GM19351 (cell line): ENCODE results near the gene BPI.
"Not testable (repeated sequence)": the region's sequence is repeated elsewhere in the genome, so short reads cannot be mapped to it uniquely, and the experiment has no call there.

Experiments used
- ATAC-seq: cut with Tn5 transposase; IDR thresholded peaks from one replicate; pipeline ENCODE4 v1.9.1; 2021; ENCODE audit warnings: mild to moderate bottlenecking, moderate library complexity; ENCODE audit not compliant: unreplicated experiment

The BPI gene

DNA sequence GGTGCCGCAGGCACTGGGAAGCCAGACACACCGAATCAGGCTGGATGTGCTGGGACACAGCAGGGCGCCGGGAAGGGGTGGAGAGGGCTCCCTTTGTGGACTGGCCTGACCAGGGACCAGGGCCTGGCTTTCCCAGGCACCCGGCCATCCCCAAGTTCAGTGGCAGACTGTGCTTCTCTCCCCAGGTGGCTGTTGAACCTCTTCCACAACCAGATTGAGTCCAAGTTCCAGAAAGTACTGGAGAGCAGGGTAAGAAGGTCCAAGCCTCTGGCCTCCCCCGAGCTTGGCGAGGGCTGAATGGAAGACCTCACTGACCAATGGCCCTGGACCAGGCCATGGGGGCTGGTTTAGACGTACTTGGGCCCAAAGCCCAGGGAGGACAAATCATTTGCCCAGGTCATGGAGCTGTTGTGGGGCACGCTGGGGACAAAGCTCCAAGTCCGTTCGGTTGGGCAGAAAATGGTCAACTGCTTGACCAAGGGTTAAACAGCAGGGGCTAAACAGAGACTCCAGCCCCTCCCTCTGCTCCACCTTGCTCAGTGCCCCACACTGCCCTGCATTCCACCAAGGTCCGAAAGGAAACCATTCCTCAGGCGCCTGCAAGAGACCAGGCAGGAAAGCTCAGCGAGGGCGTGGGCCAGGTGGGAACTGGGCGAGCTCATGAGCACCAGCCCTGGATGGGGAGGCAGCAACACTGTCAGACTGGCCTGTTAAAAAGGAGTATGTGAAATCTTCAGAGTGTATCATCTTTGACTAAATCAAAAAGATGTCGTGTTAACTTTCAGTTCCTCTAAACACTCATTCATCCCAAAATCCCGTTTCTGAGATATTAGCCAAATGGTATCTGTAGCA lies 51.4 kb downstream of the BPI start:
- no peak for ATAC-seq

GRCh38 chr20:38357653-38358207 lies 53.8 kb downstream of the BPI start:
- ATAC-seq, result no peak

- ATAC-seq, result no peak
Observed at GRCh38 chr20:38358556-38358955, 54.6 kb downstream of the BPI start.

DNA sequence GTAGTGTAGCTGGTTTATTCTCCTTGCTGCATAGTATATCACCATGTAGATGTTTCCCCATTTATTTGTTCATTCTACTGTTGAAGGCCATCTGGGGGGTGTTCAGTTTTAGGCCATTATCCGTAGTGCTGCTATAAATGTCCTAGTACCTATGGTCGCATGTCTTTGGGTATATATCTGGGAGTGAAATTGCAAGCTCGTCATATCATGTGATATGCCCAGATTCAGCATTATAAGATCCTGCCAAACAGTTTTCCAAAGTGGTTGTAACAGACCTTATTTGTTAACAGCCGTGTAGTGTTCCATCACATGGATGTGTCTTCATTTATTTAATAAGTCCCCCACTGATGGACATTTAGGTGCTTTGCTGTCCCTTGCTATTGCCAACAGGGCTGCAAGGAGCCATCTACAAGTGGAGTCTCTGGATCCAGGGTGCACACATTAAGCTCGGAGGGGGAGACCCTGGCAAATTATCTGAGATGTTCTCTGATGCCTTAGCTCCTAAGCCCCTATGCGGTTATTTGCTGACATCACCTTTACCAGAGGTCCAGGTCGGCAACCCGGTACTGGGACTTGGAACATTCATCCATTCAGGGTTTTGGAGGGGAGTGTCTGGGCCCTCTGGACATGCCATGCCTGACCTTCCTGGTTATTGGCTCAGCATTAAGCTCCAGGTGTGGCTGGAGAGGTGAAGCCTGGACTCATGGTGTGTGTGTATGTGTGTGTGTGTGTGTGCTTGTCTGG lies 59.2 kb downstream of the BPI start:
- no peak for ATAC-seq

DNA sequence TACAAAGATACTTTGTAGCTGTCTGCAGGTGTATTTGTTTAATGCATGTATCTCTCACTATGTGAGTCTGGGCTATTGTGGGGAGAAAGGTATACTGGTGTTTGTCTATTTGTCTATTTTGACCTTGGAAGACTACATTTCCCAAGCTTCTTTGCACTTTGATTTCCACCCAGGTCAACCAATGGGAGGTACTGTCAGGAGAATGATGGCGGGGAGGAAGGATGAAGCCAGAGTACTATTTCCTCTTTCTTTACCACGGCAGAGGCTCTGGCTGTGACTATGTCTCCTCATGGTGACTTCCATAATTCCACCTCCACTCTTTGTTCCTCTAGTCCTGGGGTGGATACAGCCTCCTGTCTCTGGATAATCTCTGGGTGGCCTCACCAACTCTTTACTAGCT lies 65.4 kb downstream of the BPI start:
- no peak for ATAC-seq

- ATAC-seq, result no peak
Observed at GRCh38 chr20:38372806-38373205, 68.8 kb downstream of the BPI start.

DNA sequence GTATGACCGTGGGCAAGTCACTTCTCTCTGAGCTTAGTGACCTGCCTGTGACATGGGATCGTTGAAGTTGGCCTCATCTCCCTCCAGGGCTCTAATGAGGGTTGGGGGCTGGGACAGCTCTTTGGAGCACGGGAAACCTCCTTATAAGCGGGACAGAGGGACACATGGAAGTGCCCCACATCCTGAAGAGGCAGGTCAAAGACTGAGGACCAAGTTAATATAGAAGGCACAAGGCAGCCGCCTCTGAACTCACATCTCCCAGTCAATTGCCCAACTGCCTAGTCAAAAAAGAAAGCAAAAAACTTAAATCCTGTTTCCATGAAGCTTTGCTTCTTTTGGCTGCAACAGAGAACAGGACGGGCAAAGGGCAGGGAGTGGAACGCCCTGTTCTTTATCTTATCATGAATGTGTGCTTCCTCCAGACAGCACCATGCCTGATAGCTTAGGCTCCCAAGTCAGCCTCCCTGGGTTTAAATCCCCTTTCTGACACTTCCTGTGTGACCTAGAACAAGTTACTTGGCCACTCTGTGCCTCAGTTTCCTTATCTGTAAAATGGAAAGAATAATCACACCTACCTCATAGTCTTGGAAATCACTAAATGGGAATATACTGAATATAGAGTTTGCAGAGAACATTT lies 69.4 kb downstream of the BPI start:
- no peak for ATAC-seq

- ATAC-seq, result no peak
Observed at GRCh38 chr20:38373898-38374297, 69.9 kb downstream of the BPI start.

DNA sequence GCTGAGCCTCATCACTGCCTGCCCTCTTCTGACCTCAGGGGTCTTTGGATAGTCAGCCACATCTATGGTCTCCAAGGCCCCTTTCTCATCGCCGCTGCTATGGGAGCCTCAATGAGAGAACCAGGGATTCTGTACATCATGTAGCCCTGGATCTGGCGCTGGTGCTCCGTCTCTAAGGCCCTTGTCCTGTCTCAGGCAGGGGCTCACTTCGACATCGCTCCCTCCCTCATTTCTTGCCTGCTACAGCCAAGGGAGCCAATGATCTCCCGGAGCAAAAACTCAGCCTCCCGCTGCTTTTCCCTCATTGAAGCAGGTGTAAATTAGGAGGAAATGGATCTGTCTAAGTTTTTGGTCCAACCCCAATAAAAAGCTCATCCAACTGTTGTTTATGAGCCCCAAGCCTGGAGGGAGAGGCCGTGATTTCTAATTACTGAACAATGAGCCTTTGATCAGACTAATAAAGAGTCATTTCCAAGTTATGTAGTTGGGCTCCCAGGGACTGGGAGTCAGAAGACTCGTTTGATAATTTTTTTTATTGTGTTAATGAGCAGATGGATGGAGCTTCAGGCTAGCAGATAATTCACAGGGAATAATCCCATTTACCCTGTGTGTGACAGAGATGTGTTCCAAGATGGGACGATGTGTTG lies 73.2 kb downstream of the BPI start:
- ATAC-seq, result no peak

- ATAC-seq, result not testable (repeated sequence)
Observed at GRCh38 chr20:38377838-38378237, 73.9 kb downstream of the BPI start.

DNA sequence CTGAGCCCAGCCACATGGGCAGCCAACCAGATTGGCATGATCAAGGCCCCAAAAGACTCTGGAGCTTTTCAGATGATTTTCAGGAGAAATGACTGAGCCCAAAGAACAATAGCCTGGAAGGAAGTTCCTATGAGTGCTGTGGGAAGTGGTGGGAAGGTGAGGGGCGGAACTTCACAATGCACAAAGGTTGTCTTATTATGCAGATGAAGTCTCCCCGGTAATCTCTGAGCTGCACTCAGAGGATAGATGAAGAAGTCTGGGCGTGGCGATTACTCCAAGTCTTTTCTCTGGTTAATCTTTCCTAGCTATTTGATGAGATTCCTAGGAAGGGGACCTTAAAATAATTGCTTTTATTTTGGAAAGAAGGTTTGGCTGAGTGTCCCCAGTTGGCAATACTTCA lies 79.2 kb downstream of the BPI start:
- no peak for ATAC-seq

DNA sequence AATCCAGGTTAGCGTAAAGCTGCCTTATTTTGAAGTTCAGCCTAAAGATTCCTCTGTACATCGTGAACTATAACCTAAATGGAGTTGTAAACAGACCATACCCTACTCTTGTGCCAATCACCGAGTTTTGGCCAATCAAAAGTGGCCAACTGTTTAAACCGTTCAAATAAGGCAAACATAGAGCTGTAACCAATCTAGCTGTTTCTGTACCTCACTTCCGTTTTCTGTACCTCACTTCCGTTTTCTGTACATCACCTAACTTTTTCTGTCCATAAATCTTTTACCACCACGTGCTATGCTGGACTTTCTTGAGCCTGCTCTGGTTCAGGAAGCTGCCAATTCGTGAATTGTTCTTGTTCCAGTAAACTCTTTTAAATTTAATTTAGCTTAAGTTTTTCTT lies 82.0 kb downstream of the BPI start:
- no peak for ATAC-seq

DNA sequence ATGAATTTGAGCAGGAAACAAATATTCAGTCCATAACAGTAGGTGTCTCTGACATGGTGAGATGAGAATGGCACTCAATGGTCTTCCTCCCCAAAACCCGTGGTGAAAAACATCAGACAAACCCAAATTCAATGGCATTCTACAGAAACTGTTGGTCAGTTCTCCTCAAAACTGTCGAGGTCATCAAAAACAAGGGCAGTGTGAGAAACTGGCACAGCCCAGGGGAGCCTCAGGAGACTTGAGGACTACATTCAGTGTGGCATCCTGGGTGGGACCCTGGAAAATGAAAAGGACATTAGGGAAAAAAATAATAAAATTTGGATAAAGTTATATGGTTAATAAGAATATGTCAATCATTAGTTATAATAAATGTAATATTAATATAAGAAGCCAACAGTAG lies 82.9 kb downstream of the BPI start:
- ATAC-seq, result no peak
